GM19468 (cell line): ENCODE measurements around the gene ADGRF1.
"Not testable (repeated sequence)": the region's sequence is repeated elsewhere in the genome, so short reads cannot be mapped to it uniquely, and the experiment has no call there.

Experiments used
- ATAC-seq: cut with Tn5 transposase; IDR thresholded peaks from one replicate; pipeline ENCODE4 v1.9.1; 2021; ENCODE audit warnings: mild to moderate bottlenecking, moderate library complexity, moderate number of reproducible peaks; ENCODE audit not compliant: unreplicated experiment; ENCODE audit errors: extremely low read depth

ADGRF1 gene

GRCh38 chr6:47042275-47042791, at the start of gene ADGRF1:
Gene ADGRF1 (minus strand): TSS chr6:47042332. CDS start chr6:47029061, 13,271 bp downstream.
- ATAC-seq: no peak

GRCh38 chr6:47090881-47091280, 48.7 kb upstream of the ADGRF1 start:
- no peak for ATAC-seq

- ATAC-seq: not testable (repeated sequence)
Observed at GRCh38 chr6:47089473-47089872, 47.3 kb upstream of the ADGRF1 start.

GRCh38 chr6:47086051-47086770, 44.1 kb upstream of the ADGRF1 start:
- no peak for ATAC-seq

- ATAC-seq: no peak
Observed at GRCh38 chr6:47084610-47085009, 42.5 kb upstream of the ADGRF1 start.

- no peak for ATAC-seq
Observed at GRCh38 chr6:47083586-47084047, 41.5 kb upstream of the ADGRF1 start.

GRCh38 chr6:47080083-47080596, 38.0 kb upstream of the ADGRF1 start:
- ATAC-seq: no peak

- ATAC-seq: no peak
Observed at GRCh38 chr6:47079638-47080037, 37.5 kb upstream of the ADGRF1 start.

GRCh38 chr6:47078991-47079390, 36.9 kb upstream of the ADGRF1 start:
- no peak for ATAC-seq

GRCh38 chr6:47076422-47077344, 34.6 kb upstream of the ADGRF1 start:
- no peak for ATAC-seq

GRCh38 chr6:47075741-47076421, 33.7 kb upstream of the ADGRF1 start:
- ATAC-seq: no peak

- no peak for ATAC-seq
Observed at GRCh38 chr6:47075168-47075567, 33.0 kb upstream of the ADGRF1 start.

GRCh38 chr6:47073125-47074110, 31.3 kb upstream of the ADGRF1 start:
- no peak for ATAC-seq

- no peak for ATAC-seq
Observed at GRCh38 chr6:47072667-47073066, 30.5 kb upstream of the ADGRF1 start.

GRCh38 chr6:47071681-47072080, 29.5 kb upstream of the ADGRF1 start:
- ATAC-seq: no peak

GRCh38 chr6:47070461-47070860, 28.3 kb upstream of the ADGRF1 start:
- no peak for ATAC-seq

GRCh38 chr6:47069156-47069555, 27.0 kb upstream of the ADGRF1 start:
- ATAC-seq: no peak

- ATAC-seq: no peak
Observed at GRCh38 chr6:47066418-47066817, 24.3 kb upstream of the ADGRF1 start.

GRCh38 chr6:47064274-47064673, 22.1 kb upstream of the ADGRF1 start:
- ATAC-seq: no peak
